GM21528 (cell line): ENCODE results near the gene AGL.
"Not testable (repeated sequence)": the region's sequence is repeated elsewhere in the genome, so short reads cannot be mapped to it uniquely, and the experiment has no call there.

Source experiments
- ATAC-seq: cut with Tn5 transposase; IDR thresholded peaks from one replicate; pipeline ENCODE4 v1.9.1; 2021; ENCODE audit warnings: mild to moderate bottlenecking, moderate library complexity; ENCODE audit not compliant: unreplicated experiment, low FRiP score

AGL gene

GRCh38 chr1:99935534-99935933 is 85.4 kb downstream of the AGL start:
- no peak for ATAC-seq

- ATAC-seq: no peak
These were observed 85.9 kb downstream of the AGL start for GRCh38 chr1:99936071-99936470.

GRCh38 chr1:99942723-99943122 is 92.6 kb downstream of the AGL start:
- ATAC-seq: no peak

- ATAC-seq: no peak
These were observed 93.1 kb downstream of the AGL start for GRCh38 chr1:99943223-99943794.

GRCh38 chr1:99944192-99944591 is 94.0 kb downstream of the AGL start:
- no peak for ATAC-seq

GRCh38 chr1:99945174-99945573 is 95.0 kb downstream of the AGL start:
- no peak for ATAC-seq

- ATAC-seq: no peak
These were observed 100.3 kb downstream of the AGL start for GRCh38 chr1:99950486-99950885.

- no peak for ATAC-seq
These were observed 102.4 kb downstream of the AGL start for GRCh38 chr1:99952522-99952921.

GRCh38 chr1:99955375-99955774 is 105.2 kb downstream of the AGL start:
- no peak for ATAC-seq

- ATAC-seq: no peak
These were observed 106.6 kb downstream of the AGL start for GRCh38 chr1:99956755-99957154.

- no peak for ATAC-seq
These were observed 107.7 kb downstream of the AGL start for GRCh38 chr1:99957818-99958217.

GRCh38 chr1:99959189-99959705 is 109.1 kb downstream of the AGL start:
- not testable (repeated sequence) for ATAC-seq

GRCh38 chr1:99960260-99960659 is 110.1 kb downstream of the AGL start:
- not testable (repeated sequence) for ATAC-seq

- no peak for ATAC-seq
These were observed 113.1 kb downstream of the AGL start for GRCh38 chr1:99963041-99963795.

GRCh38 chr1:99964806-99965205 is 114.6 kb downstream of the AGL start:
- ATAC-seq: no peak

GRCh38 chr1:99965646-99966375 is 115.7 kb downstream of the AGL start:
- ATAC-seq: no peak

GRCh38 chr1:99968214-99968613 is 118.1 kb downstream of the AGL start:
- no peak for ATAC-seq

GRCh38 chr1:99969260-99969728 is 119.1 kb downstream of the AGL start:
- peak; percentile 29 for ATAC-seq

- ATAC-seq: peak; percentile 93
These were observed 119.8 kb downstream of the AGL start, which contains the start of gene SLC35A3 for GRCh38 chr1:99969729-99970621. Gene SLC35A3, plus strand, starts transcription at chr1:99969996. Its CDS starts 23,559 bp downstream, at chr1:99993555.

GRCh38 chr1:99970713-99971255 is 120.6 kb downstream of the AGL start:
- ATAC-seq: no peak
